HG03565 (cell line): ENCODE results near the gene MTARC2.

Experiments
- ATAC-seq: cut with Tn5 transposase; IDR thresholded peaks from one replicate; pipeline ENCODE4 v1.9.1; 2021; ENCODE audit warnings: mild to moderate bottlenecking, moderate library complexity; ENCODE audit not compliant: unreplicated experiment

The MTARC2 gene

DNA sequence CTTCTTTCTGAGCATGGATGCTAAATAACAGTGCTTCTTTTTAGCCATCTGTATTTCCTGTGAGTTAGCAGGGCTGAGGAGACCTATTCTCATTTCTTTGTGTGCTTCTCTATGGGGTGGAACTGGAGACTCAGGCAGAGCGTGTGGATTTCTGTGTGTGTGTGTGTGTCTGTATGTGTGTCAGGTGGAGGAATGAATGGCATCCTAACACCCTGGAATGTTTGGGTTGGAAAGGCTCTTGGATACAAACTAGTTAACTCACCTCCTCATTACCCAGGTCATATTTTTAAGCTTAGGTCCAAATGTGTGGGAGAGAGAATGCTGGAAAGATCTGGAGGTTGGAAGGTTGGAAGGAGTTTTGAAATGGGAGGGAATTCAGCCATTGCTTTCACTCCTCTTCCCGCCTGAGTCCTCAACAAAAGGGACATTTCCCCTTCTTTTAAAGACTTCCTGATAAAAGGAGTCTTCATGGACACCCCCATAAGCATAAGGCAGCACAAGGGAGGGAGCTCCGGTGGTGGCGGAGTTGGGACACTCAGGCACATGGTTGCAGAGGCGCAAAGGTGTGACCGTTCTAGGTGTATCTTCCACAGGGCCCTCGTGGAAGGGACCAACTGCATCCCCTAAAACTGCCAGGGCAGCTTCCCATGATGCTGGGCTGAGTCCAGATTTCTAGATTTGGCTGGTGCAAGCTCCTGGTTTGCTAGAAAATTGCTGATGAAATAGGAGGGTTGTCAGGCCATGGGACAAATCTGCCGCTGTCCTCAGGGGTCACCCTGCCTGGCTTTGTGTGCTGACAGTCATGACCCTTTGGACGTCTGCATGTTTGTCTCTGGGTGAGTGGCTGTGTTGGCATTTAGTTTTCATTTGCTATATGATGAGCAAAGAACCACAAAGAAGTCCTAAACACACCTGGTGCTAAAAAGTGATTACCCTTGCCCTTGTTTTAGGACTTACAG, 76.2 kb downstream of the MTARC2 start:
- ATAC-seq, result no peak

DNA sequence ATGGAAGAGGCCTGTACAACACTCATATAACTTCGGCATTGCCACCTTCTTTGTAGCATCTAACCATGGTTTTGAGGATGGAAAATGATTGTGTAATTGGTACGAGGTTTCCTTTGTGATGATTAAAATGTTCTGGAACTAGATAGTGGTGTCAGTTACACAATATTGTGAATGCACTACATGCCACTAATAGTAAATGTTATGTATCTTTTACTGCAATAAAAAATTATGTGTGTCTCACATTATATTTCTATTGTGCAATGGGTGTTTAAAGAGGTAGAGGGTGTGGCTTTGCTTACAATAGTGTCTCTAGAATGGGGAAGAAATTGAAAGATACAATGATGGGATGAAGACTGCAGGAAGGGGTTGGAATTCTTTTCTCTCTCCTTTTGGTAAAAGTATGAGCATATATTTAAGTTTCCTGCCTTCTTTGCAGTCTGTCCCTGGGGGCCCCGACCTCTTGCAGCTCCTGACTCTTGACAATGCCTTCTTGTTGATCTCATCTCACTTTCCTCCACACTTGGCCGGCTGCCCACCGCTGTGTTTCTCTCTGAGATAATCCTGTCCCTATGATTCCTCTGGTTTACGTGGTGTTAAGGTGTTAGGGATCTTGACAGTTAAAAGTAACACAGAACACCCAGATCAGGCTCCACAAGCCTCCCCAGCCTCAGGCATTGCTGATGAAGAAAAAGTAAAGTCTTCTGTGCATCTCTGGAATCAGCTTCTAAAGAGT, 77.9 kb downstream of the MTARC2 start:
- ATAC-seq, result no peak

DNA sequence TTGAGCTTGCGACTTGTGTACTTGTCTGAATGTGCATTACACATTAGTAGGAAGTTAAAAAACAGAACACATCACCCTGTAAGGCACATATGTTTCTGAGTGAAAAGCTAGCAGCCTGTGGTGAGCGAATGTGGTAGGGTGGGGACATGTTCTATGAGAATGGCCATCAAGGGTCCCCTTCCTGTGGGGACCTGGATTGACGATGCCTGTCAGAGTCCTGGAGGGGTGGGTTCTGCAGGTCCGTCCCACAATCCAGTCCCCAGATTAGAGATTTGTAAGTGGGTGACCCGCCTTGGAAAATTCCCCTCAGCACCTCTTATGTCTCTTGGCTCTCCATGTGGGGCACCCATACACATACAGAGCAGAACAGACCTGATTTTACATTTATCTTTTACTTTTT, 78.6 kb downstream of the MTARC2 start:
- no peak for ATAC-seq

DNA sequence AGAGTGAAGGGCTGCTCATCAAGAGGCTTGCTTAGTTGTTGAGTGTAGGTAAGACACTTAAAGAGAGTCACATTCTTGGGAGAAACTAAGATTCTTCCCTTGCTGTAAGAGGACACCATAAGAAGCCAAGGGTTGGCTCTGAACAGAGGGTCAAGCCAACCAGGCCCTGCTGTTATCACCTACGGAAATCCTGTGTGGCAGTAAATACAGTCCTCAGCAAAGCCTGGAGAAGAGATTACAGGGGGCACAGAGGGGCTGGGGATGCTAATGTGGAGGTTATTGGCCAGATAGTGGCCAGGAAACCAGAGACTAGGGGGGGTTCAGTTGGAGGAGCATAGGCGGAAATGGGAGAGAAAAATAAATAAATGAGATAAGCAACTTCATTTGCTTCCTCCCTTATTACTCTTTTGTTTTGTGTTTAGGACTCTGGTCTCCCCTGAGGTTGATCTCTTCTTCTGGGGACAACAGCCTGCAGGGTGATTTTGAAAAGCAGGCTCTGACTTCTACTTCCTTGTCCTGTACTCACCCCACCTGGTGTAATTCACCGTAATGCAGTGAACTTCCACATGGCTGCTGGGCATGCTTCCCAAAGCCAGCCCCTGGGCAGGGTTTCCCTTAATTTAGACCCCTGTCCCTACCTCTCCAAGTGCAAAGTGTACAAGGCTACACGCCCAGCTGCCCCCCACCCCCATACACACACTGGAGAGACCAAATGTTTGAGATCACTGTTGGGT, 79.5 kb downstream of the MTARC2 start:
- no peak for ATAC-seq

DNA sequence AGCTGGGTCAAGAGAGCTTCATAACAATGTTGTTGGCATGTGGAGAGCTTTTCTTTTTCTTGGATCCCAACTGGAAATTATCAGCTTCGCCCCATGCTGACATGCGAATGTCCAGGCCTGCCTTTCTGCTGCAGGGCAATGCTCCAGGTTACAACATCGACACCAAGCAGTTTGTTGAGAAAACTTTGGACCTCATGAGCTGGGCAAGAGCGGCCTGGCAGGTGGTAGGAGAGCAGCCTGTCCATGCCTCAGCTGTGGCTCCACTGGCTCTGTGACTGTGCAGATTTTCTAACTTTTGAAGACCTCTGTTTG, 80.0 kb downstream of the MTARC2 start:
- no peak for ATAC-seq

DNA sequence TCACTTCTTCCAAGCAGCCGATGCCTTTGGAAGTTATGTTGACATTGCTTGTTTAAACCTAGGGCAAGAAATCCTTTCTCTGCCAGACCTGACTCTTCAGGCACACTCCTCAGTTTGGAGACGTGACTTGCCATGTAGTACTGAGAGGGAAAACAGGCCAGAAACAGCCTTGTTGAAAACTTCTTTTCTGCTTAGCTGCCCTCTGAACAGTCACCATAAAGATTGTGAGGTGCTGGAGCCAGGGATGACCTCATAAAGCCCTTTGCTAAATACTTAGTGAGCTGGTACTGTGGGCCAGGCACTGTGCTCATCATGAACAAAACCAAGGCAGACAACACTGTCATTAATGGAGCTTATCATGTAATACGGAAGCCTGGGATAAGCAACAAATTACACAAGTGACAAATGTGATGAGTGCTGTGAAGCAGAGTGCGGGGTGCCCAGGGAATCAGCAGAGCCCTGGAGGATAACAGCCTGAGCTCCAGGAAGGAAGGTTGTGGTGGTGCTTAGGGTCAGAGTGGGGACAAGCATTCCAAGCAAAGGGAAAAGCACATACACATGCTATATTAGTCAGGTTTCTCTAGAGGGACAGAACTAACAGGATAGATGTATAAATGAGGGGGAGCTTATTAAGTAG, 80.9 kb downstream of the MTARC2 start:
- no peak for ATAC-seq

DNA sequence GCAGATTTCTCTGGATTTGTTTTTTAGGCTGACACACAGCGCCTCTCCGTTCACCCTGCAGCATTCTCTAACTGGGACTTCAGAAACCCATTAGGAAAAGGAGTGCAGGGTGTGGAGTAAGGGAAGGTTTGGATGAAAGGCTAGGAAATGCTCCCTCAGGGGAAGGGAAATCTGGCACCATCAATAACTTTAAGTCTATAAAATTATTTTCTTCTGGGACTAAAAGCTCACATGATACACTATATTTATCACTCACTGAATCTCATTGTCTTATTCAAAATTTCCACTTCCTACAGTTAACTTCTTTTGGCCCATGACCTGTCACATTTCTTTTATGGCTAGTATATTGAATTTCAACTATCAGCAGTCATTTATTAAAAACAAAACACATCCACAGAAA, 85.3 kb downstream of the MTARC2 start:
- no peak for ATAC-seq
